D721Med (cell line): Measurements from ENCODE around the gene FOXL3.

ENCODE experiments used
- DNase-seq: peaks from one replicate; pipeline ENCODE4 v3.0.0; 2011; ENCODE audit warnings: low spot score; ENCODE audit not compliant: insufficient read length
- FAIRE-seq: peaks from 2 replicates; lab custom pipeline; 2011; peaks lifted over from hg19 to GRCh38; lab: Jason Lieb, UNC
- CTCF ChIP-seq: IDR thresholded peaks from 2 replicates; pipeline ENCODE4 v1.5.1; 2012; ENCODE audit warnings: mild to moderate bottlenecking, control low read depth; ENCODE audit not compliant: insufficient read depth; ENCODE audit errors: missing control alignments

The FOXL3 gene

GRCh38 chr7:300546-301290, 10.7 kb downstream of the FOXL3 start:
- TF ChIP-seq CTCF, result no peak
- FAIRE-seq (no peak), DNase-seq (no peak)

GRCh38 chr7:301291-302053, 11.5 kb downstream of the FOXL3 start:
- DNase-seq, result no peak
- no peak for FAIRE-seq
- TF ChIP-seq CTCF, result no peak

- FAIRE-seq (no peak), DNase-seq (no peak)
- TF ChIP-seq CTCF, result no peak
These were observed 12.4 kb downstream of the FOXL3 start for GRCh38 chr7:302054-302992.

GRCh38 chr7:303425-303824, 13.5 kb downstream of the FOXL3 start:
- DNase-seq (no peak), FAIRE-seq (no peak)
- no peak for TF ChIP-seq CTCF

- TF ChIP-seq CTCF, result no peak
- DNase-seq, result no peak
- no peak for FAIRE-seq
These were observed 14.1 kb downstream of the FOXL3 start for GRCh38 chr7:303884-304573.

- no peak for FAIRE-seq
- no peak for DNase-seq
These were observed 14.8 kb downstream of the FOXL3 start for GRCh38 chr7:304574-305409.

More at GRCh38 chr7:304574-305409, 14.8 kb downstream of the FOXL3 start:
- TF ChIP-seq CTCF, result no peak
